Occipital lobe (tissue), 2 donors: ENCODE data around the gene CPSF2. TPM values are rescaled to one million over a fixed set of nuclear protein-coding genes. Genes with fewer than 3 reads are reported as not detected.
"Not testable (repeated sequence)": the region's sequence is repeated elsewhere in the genome, so short reads cannot be mapped to it uniquely, and the experiment has no call there.

ENCODE experiments used
- DNase-seq: peaks from one replicate; lab custom pipeline; 2025; lab: John Stamatoyannopoulos, UW
- total RNA-seq: library from RNA; depleted of rRNA; stranded (reverse); fragments of >200 nt; gene quantifications from one replicate; pipeline ENCODE4 v1.2.3, GENCODE V29; 2014

The CPSF2 gene
- total RNA-seq, 1 donor from 2014 or later = 19.3 TPM

DNA sequence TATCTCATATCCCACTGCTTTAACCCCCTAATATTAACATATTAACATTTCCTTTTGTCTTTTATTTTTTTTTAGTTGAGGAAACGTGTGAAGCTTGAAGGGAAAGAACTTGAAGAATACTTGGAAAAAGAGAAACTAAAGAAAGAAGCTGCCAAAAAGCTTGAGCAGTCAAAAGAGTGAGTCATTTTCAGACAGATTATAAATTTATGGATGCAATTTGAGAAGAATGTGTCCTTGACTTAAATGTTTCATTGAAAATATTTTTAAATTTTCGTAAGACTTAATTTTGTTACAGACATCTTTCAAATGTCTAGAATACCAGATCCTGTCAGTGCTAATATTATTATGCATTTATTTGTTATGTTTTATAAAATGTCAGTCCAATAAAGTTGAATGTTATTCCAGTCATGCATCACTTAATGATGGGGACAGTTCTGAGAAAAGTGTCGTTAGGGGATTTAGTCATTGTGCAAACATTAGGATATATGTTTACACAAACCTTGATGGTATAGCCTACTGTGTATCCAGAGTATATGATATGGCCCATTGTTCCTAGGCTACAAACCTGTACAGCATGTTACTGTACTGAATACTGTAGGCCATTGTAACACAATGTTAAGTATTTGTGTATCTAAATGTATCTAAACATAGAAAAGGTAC is 32.6 kb downstream of the CPSF2 start:
- no peak for DNase-seq

DNA sequence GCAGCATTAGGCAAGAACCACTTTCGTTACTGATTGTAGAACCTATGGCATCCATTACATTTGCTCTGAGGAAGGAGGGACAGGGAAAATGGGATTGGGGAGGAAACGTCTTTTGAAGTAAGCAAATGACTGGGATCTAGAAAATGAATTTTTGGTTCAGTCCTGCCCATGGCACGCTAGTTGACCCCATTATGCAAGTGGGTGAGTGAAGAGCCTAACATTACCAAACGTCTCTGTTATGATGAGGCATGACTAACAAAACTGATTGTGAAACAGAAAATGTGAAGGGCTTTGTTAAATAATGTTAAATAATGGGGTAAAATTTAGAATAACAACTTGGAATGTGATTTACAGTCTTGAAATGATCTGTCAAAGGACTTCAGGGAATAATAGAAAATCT is 38.9 kb downstream of the CPSF2 start:
- no peak for DNase-seq

DNA sequence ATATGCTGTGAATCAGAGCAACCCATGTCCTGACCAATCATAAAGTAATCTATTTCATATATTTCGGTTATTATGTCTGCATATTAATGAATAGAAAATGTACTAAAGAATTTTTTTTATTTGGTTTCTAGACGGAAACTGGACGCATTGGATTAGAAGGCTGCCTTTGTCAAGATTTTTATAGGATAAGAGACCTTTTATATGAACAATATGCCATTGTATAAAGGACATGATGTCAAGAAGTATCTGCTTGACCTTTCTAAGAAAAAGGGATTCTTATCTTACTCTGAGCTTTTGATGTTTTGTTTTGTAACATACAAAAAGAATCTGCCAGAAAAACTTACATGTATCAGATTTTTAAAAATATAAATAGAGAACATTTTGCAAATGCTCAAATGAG is 39.8 kb downstream of the CPSF2 start:
- no peak for DNase-seq

DNA sequence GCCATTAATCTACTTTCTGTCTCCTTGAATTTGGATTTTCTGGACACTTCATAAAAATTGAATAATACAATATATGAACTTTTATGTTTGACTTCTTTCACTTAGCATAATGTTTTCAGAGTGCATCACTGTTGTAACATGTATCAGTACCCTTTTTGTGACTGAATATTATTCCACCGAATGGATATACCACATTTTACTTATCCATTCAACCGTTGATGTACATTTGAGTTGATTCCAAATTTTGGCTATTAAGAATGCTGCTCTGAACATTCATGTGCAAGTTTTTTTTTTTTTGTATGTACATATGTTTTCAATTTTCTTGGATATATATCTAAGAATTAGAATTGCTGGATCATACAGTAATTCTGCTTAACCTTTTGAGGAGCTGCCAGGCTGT is 43.2 kb downstream of the CPSF2 start:
- DNase-seq = no peak

DNA sequence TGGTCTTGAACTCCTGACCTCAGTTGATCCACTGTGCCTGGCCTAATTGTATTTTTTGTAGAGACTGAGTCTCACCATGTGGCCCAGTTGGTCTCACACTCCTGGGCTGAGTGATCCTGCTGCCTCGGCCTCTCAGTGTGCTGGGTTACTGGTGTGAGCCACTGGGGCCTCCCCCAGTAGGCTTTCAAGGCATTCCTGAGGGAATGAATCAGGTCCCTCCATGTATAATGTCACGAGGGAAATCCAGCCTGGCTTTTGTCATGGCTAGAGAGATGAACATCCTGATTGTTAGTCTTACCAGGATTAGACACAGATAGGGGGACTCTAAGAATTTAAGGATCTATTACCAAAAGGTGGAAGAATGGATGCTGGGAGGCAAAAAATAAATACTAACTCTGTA is 51.9 kb downstream of the CPSF2 start:
- DNase-seq = no peak

DNA sequence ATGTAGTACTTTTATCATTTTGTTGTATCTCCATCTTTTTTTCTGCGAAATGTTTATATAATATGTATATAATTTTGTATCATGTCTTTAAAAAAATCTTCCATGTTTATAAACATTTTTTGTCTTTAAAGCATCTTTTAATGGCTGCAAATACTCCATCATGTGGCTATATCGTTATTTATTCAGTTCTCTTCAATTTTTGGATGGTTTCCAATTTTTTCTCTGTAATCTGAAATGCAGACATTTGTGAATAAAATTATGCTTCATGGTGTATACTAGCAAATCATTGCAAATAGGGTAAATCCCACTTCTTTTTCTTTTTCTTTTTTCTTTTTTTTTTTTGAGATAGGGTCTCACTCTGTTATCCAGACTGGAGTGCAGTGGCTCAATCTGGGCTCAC is 54.0 kb downstream of the CPSF2 start:
- no peak for DNase-seq

DNA sequence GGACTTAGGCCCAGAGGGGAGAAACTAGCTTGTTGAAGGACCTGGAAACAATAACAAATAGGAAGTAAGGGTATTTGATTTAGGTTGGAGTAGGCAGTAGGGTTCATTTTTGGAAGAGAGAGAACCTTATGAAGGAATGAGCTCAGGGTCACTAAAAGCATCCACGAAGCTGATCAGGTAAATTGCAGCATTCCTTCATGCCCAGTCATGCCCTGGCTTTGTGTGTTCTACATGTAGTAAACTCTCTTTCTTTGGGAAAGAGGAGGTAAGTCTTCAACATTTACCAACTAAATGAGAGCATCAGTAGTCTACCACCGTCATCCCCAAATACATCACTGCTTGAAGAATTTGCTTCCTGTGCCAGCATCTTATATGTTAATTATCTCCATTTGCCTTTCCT is 54.7 kb downstream of the CPSF2 start:
- no peak for DNase-seq

DNA sequence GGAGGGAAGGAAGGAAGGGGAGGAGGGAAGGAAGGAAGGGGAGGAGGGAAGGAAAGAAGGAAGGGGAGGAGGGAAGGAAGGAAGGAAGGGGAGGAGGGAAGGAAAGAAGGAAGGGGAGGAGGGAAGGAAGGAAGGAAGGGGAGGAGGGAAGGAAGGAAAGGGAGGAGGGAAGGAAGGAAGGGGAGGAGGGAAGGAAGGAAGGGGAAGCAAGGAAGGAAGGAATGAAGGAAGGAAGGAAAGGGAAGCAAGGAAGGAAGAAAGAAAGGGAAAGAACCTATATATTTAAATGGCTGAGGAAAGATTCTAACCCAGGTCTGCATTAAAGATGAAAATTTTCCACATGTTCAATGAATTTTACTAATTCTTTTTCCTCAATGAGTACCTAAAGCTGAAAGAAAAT is 57.4 kb downstream of the CPSF2 start:
- not testable (repeated sequence) for DNase-seq

DNA sequence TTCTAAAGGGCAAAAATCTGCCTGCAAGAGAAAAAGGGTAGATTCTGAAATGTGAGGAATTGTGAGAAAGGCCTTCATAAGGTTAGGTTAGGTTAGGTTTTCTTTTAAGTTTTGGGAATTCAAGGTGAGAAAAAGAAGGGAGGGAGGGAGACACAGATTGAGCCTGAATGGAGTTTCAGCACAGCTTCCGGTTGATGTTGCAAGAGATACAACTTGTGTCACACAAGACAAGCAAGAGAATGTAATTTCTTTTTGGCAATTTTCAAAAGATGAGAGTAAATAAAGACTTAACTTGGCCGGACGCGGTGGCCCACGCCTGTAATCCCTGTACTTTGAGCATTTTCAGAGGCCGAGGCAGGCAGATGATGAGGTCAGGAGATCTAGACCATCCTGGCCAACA is 63.8 kb downstream of the CPSF2 start:
- DNase-seq = no peak

DNA sequence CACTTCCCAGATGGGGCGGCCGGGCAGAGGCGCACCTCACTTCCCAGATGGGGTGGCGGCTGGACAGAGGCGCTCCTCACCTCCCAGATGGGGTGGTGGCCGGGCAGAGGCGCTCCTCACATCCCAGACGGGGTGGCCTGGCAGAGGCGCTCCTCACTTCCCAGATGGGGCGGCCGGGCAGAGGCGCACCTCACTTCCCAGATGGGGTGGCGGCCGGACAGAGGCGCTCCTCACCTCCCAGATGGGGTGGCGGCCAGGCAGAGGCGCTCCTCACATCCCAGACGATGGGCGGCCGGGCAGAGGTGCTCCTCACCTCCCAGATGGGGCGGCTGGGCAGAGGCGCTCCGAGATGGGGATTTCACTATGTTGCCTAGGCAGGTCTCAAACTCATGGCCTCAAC is 65.8 kb downstream of the CPSF2 start:
- not testable (repeated sequence) for DNase-seq

DNA sequence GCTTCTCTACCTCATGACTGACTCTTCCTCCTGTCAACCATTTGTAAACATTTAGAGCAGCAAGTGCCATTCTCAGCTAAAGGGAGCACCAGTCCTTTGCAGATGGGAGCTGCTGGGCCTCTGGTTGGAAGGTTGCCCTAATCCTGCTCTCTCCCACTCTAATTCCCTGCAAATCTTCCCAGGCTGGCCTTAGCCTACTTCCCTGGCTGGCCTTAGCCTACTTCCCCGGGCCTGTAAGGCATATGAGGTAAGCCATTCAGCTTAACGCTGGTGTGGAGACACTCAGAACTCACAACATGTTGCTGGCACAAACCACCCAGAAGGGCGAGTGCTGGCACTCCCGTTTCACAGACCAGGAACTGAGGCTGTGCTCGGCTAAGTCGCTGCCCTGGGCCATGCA is 69.0 kb downstream of the CPSF2 start:
- no peak for DNase-seq

DNA sequence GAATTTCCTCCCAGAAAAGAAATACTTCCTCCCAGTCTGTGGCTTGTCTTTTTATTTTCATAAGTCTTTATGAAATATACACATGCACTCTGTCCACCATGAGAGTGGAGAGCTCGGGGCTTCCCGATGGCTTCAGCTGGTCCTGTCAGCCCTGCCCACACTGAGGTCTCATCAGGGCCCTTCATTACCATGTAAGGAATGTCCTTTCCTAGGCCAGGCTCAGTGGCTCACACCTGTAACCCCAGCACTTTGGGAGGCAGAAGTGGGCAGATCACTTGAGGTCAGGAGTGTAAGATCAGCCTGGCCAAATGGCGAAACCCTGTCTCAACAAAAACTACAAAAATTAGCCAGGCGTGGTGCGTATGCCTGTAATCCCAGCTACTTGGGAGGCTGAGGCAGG is 77.0 kb downstream of the CPSF2 start:
- no peak for DNase-seq

DNA sequence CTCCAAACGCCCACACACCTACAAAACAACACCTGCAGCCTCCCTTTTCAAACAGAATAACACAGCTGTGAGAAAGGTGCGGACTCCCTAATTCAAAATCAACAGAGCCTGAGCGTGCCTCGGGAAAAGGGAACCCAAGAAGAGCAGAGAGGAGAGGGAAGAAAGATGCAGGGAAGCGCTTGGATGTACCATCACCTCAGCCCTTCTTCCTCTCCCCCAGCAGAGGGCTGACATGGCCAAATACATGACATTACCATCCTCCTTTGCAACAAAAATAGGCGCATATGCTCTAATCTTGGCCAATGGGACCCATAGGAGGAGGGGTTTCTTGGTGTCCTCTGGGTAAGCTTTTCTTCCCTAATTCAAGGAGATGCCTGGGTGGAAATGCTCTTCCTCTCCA is 78.0 kb downstream of the CPSF2 start:
- no peak for DNase-seq

DNA sequence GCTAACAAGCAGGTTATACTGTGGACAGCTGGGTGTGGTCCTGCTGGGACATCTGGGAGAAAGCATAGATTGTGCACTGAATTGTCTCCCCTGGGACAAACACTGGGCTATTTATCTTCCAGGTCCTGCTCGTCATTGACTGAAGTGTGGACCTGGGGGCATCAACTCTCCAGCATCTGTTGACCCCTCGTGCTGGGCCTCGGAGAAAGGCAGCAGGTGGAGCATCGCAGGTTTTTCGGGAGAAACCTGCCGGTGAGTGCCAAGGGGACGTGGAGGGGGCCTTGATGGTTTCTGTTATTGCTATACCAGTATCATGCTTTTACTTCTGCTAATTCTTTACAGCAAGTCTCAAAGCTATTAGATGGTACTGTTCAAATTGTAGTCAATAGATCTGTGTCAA is 81.3 kb downstream of the CPSF2 start:
- DNase-seq = no peak

DNA sequence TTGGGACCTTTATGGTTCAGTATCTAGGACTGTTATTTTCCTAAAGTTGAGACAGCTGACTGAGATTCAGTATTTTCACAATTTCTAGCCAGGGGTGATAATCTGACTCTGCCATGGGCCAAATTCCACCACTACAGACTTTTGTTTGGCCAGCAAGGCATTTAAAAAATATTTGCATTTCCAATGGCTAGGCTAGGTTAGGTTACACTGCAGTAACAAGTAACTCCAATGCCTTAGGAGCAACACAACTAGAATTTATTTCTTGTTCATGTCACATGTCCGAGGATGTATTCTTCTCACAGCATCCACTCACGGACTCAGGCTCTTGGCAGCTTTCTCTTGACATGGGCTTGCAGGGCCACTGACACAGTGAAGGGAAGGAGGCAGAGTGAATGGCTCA is 83.0 kb downstream of the CPSF2 start:
- no peak for DNase-seq

DNA sequence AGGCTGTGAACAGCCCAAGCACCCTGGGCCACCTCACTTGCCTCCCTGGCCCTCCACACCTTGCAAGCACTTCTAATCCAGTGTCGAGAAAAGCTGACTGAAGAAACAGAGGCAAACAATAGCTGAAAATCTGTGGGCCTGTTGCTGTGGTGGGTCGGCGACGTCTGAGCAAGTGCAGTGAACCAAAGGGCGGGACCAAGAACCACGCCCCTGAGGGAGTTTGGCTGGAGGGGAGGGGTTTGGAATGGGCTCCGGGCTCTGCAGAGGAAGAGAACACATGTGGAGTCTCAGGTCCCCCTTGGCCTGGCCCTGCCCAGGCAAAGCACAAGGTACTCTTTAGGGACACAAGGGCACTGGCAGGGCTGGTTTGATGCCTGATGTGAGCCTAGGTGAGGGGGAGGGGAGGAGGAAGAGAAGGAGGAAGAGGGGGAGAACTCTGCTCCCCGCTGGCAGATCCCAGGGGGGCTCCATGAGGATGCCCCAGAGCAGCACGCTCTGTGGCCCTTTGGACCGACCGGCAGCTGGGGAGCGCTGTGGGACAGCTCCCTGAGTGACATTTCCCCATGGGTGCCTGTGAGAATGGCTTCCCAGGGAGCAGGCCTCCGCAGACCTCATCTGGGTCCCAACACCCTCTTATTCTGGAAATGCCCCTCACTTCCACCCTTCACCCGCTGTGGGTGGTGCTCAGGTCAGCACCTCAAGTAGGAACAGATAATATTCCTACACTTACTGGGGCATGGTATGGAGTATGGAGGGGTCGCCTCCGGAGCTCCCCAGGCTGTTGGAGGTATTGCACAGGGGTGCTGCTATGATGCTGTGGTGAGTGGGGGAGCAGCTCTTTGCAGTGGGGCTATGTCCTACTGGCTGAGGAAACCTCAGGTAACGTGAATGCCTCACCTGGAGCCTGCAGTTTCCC is 85.5 kb downstream of the CPSF2 start:
- DNase-seq = no peak

DNA sequence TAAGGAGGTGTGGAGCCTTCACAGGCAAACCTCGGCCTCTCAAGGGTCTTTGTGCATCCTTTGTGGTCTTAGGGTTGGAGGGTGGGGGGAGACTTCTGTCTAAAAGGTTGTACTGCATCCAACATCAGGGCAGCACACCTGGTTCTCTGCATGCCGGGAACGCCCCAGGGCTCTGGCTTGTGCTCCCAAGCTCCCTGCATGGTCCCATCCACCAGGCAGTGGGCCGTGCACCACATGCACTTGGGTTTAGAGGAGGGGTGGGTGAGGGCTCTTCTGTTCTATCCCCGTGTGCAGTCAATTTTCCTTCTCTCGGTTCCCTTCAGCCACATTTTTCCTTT is 86.1 kb downstream of the CPSF2 start:
- no peak for DNase-seq

DNA sequence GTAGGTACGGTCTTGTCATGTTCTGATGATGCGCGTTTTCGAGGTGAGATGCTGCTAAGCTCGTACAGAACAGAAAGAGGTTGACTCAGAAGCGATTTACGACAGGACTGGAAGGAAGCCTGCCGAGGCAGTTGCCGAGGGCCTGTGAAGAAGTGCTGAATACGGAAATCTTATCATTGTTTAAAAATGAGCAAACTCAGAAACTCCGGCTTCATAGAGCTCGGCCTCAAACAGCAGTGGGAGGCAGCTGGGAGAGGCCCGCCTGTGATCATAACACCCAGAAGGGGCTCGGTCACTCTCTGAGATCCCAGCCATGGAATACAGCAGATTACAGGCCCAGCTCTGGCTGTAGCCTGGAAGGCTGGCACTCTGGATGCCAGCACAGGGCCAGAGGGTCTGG is 87.4 kb downstream of the CPSF2 start:
- DNase-seq = no peak

DNA sequence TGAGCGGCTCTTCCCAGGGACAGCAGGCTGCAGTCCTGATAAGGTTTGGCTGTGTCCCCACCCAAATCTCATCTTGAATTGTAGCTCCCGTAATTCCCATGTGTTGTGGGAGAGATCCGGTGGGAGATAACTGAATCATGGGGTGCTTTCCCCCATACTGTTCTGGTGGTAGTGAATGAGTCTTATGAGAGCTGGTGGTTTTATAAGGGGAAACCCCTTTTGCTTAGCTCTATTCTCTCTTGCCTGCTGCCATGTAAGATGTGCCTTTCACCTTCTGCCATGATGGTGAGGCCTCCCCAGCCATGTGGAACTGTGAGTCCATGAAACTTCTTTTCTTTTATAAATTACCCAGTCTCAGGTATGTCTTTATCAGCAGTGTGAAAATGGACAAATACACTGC is 91.4 kb downstream of the CPSF2 start:
- DNase-seq = not testable (repeated sequence)

DNA sequence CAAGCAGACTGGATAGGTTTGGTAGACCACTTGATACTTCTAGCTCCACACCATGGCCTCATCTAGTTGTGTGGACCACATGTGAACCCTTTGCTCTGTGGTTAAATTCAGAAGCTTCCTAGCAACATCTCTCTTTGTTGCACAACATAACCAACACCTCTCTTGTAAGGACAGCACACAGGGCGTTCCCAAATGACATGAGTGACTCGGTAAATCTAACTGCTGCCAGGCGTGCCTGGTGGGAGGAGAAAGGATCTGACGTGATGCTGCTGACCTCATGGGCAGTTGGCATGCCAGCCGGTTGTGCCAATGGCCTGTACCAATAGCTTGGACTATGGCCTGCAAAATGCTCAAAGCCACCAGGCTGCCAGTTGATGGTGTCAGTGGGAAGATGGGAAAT is 93.8 kb downstream of the CPSF2 start:
- no peak for DNase-seq

DNA sequence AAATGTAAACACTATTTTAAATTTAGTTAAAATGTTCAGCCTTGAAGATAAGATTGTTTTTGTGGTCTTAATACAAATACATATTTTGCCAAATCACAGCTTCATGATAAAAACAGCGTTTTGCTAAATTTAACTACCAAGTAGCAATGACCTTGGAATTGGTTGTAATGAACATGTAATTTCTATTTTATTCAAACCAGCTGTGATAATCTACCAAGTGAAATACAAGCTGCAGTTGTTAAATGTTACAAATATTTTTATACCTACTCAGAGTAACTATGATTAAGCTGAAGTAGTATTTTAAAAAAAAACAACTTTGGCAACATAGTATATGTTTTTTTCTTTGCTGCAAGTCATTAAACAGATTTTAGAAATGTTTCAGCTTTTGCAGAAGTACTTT is 96.2 kb downstream of the CPSF2 start:
- DNase-seq = no peak
